SK-N-SH (cell line): ENCODE measurements around the gene ZER1.

Source experiments
- POLR2AphosphoS5 ChIP-seq: IDR thresholded peaks from 2 replicates; pipeline ENCODE4 v1.6.1; 2012; ENCODE audit warnings: low read depth, low read length
- SMC3 ChIP-seq: IDR thresholded peaks from 2 replicates; pipeline ENCODE4 v1.6.1; 2012; ENCODE audit warnings: low read depth, low read length, improper control_type of control experiment

DNA sequence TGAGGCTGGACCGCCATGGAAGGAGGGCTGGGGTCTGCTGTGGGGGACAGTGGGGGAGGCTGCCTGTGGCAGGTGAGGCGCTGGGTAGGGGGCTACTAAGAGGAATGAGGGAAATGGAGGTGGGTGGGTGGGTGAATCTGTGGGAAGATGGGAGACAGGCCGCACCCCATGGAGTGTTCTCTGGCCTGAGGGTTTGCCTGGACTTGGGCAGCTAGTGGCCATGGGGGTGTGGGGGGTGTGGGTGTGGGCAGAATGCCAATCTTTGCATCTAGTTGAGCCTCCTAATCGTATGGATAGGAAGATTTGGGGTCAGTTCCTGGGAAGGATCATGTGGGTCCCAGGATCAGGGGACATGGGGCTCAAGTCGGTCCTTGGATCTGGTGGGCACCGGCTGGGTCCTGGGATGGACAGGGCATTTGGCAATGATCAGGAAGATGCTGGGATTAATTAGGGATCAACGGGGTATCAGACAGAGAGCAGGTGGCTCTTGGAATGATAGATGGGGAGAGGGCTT lies 48.3 kb downstream of the ZER1 start:
- TF ChIP-seq POLR2AphosphoS5 = no peak
- no peak for TF ChIP-seq SMC3
